HG03066 (cell line): ENCODE results near the gene DCAF5.
"Not testable (repeated sequence)": the region's sequence is repeated elsewhere in the genome, so short reads cannot be mapped to it uniquely, and the experiment has no call there.

Source experiments
- ATAC-seq: cut with Tn5 transposase; IDR thresholded peaks from one replicate; pipeline ENCODE4 v1.9.1; 2021; ENCODE audit warnings: low read depth; ENCODE audit not compliant: unreplicated experiment

DCAF5 gene

DNA sequence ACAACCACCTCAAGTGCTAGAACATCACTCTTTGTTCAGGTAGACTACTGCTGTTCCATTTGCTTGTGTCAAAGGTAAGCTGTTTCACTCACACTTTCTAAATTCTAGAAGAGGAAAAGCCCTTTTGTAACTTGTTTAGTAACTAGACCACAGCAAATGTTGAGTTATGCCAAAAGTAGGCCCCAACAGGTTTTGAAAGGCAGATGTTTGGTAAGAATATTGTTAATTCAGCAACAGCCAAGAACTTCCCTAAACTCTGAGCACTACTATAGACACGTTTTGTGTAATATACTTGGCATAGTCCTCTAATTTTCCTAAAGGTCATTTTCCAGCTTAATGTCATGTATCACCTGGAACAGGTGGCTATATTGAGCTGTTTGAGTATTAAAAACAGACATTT, 79.0 kb downstream of the DCAF5 start:
- no peak for ATAC-seq

GRCh38 chr14:69073429-69073828, 79.5 kb downstream of the DCAF5 start:
- ATAC-seq, result no peak

DNA sequence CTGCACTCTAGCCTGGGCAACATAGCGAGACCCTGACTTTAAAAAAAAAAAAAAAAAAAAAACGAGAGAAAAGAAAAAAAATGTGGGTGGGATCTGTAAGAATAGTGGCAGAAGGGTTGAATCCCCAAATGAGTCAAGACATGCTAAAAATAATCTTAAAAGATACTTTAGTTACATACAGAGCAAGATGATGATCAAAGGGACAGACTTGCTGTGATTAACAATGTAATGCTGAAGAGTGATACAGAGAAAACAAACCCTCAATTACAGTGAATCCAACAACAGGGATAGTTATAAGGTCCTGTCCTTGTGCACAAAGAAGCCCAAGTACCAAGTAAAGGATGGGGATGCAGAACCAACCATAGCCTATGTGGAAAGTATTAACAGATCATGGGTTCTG, 80.3 kb downstream of the DCAF5 start:
- ATAC-seq, result no peak

DNA sequence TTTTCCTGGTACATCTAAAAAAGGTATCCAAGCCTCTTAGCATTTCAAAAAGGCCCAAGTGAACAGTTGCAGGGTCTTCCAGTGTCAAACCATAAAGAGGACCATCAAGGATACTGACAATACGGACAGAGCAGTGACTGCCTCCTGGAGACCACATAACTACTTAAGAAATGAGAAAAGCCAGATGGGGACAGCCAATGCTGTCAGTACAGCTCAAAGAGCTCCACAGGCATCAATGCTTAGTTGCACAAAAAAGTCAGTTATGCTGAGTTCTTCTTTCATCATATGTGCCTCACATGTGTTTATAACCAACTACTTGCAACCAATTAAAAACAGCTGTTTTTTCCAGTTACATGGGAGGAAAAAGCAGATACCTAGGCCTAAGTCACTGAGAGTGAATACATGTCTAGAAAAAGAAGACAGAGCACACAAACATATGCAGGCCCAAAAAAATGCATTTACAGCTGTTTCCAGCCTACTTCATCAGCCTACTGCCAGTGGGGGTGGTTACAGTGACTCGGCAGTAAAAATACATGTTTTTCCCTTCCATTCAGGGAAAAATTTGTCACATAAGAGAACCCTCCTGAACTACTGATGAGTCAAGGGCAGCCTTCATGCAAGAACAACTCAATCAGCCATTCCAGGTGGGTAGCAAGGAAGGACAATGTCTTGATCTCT, 84.0 kb downstream of the DCAF5 start:
- ATAC-seq, result no peak

DNA sequence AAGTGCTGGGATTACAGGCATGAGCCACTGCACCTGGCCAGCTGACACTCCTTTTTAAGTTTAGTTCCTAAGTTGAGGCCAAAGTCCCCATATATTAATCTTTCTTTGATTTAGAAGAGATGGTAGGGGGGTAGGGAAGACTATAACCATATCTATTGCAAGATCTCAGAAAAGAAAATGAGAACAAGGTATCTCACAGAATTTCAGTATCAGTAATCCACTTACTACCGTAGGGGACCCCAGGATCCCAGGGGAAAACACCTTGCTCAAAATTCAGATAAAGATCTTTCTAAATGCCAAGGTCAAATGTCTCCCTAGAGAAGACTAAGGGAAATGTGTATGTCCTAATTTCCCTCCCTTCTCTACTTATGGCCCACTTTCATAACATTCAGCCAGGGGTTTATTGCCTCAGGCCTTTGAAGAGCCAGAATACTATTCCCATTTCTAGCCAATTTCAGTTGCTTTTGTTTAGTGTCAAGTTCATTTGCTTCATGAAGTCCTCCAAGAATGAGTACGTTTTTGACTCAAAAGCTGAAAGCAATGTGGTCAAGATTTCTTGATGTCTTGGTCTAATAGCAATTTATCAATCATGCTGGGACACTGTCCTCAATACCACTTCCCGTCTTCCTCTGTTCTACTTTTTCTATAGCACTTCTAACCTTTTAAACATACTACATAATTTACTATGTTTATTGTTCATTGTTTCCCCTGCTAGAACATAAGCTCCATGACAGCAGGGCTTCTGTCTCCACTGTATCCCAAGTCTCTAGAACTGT, 86.3 kb downstream of the DCAF5 start:
- no peak for ATAC-seq

- ATAC-seq, result not testable (repeated sequence)
Measured at GRCh38 chr14:69065934-69066333, 87.0 kb downstream of the DCAF5 start.

DNA sequence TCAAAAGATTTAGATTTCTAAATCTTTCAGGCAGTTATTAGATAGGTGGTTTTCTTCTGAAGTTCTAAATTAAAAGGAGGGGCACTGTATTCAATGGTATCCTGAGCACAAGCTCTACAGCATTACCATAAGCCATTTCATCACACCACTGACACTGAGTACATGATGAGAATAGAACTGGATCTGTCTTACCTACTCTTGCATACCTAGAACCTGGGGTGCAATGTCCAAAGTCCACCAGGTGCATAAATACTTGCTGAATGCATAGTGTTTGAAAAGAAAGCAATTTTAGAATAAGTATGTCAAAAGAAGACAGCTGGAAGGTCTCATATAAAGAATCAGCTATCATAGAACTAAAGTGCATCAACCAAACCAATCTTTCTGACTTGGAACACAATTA, 88.3 kb downstream of the DCAF5 start:
- ATAC-seq, result no peak

GRCh38 chr14:69059658-69060623, 93.0 kb downstream of the DCAF5 start:
- no peak for ATAC-seq

- no peak for ATAC-seq
Measured at GRCh38 chr14:69055999-69056788, 96.7 kb downstream of the DCAF5 start.

DNA sequence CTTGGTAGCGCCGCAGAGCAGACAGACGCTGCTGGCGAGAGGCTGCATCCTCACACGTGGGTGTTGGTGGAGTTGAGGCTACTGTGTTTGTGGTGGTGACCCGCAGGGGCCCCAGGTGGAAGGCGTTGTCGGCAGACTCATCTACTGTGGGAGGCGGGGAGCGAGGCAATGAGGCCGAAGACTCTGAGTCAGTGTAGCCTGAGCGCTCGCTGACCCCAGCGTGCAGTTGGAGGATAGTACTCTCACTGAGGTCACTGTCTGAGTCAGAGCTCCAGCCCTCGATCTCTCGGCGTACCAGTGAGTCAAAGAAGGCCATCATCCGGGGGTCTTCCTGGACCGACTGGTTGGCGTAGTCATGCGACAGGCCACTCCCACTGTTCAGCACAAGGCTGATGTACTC, 97.8 kb downstream of the DCAF5 start:
- no peak for ATAC-seq

- no peak for ATAC-seq
Measured at GRCh38 chr14:69054030-69054429, 98.9 kb downstream of the DCAF5 start.

- no peak for ATAC-seq
Measured at GRCh38 chr14:69052181-69052601, 100.7 kb downstream of the DCAF5 start.

DNA sequence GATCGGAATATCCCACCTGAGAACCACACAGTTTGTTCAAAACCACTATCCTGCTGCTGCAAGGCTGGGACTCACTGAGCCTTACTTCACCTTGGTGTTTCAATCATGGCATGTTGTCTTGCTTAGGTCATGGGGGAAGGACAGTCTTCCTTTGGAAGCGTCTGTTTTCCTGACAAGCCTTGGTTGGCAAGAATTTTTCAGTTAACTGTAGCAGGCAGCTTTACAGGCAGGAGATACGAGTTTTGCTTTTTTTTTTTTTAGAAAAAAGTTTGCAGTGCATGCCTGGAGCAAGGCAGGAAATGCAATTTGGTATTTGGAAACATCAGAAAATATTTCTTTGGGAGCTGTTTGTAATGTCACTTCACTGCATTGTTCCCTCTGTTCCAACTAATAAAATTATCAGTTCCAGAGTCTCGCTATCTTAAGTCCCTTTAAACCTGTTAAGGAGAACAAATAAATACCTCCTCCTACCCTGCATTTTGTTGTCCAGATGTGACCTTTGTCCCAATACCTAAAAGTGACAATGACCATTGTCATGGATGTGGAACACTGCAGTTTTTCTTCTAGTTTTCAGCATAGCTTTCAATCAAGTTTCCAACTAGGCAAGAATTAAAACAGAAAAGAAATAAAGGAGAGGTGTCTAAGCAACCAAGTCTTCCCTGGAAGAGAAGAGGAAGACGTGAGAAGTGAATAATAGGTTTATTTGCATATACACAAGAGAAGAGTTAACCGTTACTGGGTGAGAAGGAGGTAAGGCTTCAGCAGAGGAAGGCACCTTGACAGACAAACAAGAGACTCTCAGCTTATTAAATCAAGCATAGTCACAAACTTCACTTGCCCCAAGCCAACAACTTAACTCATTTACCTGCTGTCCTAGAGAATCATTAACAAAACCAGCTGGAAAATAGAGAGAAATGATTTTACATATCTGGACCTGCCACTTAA, 102.4 kb downstream of the DCAF5 start:
- no peak for ATAC-seq

- no peak for ATAC-seq
Measured at GRCh38 chr14:69049675-69050074, 103.2 kb downstream of the DCAF5 start.

DNA sequence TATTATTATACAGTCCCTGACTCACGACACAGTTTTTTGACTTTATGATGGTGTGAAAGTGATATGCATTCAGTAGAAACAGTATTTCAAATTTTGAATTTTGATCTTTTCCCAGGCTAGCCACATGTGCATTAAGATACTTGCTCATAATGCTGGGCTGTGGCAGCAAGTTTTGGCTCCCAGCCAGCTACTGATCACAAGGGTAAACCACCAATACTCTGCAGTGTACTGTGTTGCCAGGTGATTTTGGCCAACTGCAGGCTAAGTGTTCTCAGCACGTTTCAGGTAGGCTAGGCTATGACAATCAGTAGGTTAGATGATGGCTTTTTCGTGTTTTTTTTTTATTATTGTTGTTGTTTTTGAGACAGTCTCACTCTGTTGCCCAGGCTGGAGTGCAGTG, 104.5 kb downstream of the DCAF5 start:
- ATAC-seq, result no peak

DNA sequence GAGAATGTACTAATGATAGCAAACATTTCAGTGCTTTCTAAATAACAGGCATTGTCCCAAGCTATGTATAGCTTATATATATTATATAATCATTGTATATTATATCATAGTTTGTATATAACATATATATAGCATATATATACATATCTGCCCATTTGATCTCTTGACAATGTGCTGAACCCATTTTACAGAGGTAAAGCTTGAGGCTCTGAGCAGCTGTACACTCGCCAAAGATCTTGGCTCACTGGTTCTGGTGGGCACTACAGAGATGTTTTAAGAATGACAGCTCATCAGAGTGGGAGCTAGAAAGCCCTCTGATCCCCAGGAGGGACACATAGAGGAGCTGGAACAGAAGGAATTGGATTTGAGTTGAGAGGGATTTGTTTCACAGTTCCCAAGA, 105.7 kb downstream of the DCAF5 start:
- ATAC-seq, result no peak

- ATAC-seq, result no peak
Measured at GRCh38 chr14:69046476-69046860, 106.5 kb downstream of the DCAF5 start.

GRCh38 chr14:69045857-69046475, 107.0 kb downstream of the DCAF5 start:
- no peak for ATAC-seq
